Stimulated activated memory B cell treated with anti-CD40 and anti-IgM and Interleukin-4, amounts not matched to agents 10 μg/mL and 1 μg/mL and 100 μg/mL, for 72 hours (primary cell): ENCODE results near the gene GULP1.

Experiments
- ATAC-seq: fragments of 150-1000 bp; cut with Tn5 transposase; 2 replicates; pipeline ENCODE4 v1.10.0; 2021
- H3K27ac Mint-ChIP-seq: one replicate; pipeline ENCODE4 v1.8.0; 2022; ENCODE audit warnings: mild to moderate bottlenecking, mixed read lengths
- H3K27me3 Mint-ChIP-seq: one replicate; pipeline ENCODE4 v1.8.0; 2022; ENCODE audit warnings: mixed read lengths
- H3K36me3 Mint-ChIP-seq: one replicate; pipeline ENCODE4 v1.8.0; 2022; ENCODE audit warnings: mixed read lengths
- H3K4me1 Mint-ChIP-seq: one replicate; pipeline ENCODE4 v1.8.0; 2022; ENCODE audit warnings: mixed read lengths
- H3K4me3 Mint-ChIP-seq: one replicate; pipeline ENCODE4 v1.8.0; 2022; ENCODE audit warnings: mild to moderate bottlenecking, moderate library complexity, mixed read lengths
- H3K9me3 Mint-ChIP-seq: one replicate; pipeline ENCODE4 v1.8.0; 2022; ENCODE audit warnings: mixed read lengths

The GULP1 gene

DNA sequence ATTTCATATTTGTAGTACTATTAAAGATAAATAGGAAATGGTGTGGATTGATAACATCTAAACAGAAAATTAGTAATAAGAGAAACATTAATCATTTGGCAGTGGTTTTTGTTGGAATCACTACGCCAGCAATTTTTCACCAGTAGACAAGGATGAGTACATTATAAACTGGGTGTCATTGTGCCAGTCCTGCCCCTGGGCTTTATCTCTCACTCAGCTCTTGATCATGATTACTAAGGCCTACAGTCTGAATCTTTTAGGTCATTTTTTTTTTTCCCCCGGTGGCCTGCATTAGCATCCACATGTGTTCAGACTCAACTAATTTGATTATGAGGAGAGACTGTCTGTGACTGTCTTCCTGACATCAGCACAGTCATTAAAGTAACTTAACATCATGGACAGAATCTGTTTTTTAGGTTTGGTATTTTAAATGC, 16.2 kb downstream of the GULP1 start:
- ATAC-seq: no peak

DNA sequence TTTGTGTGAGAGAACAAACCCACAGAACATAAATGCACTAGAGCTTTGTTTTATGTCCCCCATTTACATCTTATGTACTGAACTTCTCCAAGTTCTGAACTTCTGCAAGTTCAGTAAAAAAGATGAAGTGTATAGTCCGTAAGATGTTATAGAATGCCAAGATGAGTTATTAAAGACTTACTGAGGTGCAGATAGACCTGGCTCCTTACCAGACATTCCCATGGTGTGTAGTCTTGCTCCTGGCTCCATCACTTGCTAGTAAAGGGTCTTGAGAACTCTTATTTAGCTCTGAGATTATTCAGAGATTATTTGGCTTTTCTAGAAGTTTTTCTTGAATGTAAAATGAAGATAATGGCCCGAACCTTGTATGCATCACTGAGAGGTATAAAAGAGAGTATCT, 16.8 kb downstream of the GULP1 start:
- no peaks in the 10 kb centered on the region for H3K4me1 Mint-ChIP-seq
- peaks cover 7% of the 10 kb centered on the region for H3K9me3 Mint-ChIP-seq
- no peak overlapping the region for H3K4me3 Mint-ChIP-seq
- no peaks in the 10 kb centered on the region for H3K36me3 Mint-ChIP-seq
- no peak overlapping the region for H3K27ac Mint-ChIP-seq
- ATAC-seq: no peak
- H3K27me3 Mint-ChIP-seq: no peaks in the 10 kb centered on the region

More for the DNA sequence above, 16.2 kb downstream of the GULP1 start:
- no peaks in the 10 kb centered on the region for H3K4me1 Mint-ChIP-seq
- peaks cover 6% of the 10 kb centered on the region for H3K9me3 Mint-ChIP-seq
- no peak overlapping the region for H3K27ac Mint-ChIP-seq
- H3K36me3 Mint-ChIP-seq: no peaks in the 10 kb centered on the region
- H3K27me3 Mint-ChIP-seq: no peaks in the 10 kb centered on the region
- no peak overlapping the region for H3K4me3 Mint-ChIP-seq

DNA sequence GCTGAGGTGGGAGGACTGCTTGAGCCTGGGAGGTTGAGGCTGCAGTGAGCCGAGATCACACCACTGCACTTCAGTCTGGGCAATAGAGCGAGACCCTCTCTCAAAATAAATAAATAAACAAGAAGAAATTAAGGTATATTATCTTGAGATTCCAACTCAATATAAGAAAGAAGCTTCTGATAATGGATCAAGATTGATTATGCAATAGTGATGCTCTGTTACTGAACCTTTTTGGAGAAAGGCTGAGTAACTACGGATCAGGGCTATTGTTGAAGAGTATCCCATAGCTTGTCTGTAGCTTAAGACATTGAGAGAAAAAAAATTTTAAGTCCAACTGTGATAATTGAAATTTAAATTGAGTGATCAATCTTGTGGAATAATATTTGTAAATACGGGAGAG, 17.7 kb downstream of the GULP1 start:
- Mint-ChIP-seq H3K27me3 (no peaks in the 10 kb centered on the region), H3K4me3 (no peak overlapping the region), H3K36me3 (no peaks in the 10 kb centered on the region), H3K9me3 (peaks cover 7% of the 10 kb centered on the region), H3K27ac (no peak overlapping the region), H3K4me1 (no peaks in the 10 kb centered on the region)
- ATAC-seq: no peak

DNA sequence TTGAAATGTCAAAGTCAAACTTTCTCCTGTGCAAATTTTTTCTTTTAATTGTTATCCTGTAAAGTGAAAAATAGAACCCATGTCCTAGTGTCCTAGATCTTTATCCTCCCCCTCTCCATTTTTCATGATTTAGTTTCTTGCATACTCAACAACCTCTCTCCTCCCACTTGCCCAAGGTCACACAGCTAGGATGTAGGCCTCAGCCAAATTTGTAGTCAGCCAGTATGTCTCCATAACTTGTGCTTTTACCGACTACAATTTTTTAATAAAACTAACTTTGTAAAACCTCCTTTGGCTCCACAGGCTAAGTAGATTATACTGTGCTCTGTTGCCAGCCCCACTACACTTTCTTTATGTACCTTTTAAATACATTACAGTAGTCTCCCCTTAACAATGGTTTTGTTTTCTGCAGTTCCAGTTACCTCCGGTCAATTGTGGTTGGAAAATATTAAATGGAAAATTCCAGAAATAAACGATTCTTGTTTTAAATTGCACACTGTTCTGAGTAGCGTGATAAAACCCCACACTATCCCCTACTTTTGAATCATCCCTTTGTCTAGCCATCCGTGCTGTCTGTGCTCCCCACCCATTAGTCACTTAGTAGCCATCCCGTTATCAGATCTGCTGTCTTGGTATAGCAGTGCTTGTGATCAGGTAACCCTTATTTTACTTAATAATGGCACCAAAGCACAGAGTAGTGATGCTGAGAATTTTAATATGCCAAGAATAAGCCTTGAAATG, 22.8 kb downstream of the GULP1 start:
- Mint-ChIP-seq H3K27ac (no peak overlapping the region), H3K27me3 (no peaks in the 10 kb centered on the region)
- no peak for ATAC-seq

DNA sequence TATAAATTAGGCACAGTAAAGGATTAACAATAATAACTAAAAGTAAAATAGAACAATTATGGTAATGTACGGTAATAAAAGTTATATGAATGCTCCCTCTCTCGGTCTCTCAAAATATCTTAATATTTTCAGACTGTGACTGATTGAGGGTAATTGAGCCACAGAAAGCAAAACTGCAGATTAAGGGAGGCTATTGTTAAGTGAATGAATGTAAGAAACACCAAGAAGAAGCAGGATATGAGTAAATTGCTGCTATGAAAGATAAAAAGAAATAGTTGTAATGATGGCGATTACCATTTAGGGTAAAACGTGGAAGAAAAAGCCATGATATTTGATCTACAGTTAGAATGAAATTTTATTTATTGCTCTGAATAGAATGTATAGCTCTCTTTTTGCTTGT, 24.1 kb downstream of the GULP1 start:
- peaks cover 10% of the 10 kb centered on the region for H3K9me3 Mint-ChIP-seq
- no peak overlapping the region for H3K4me3 Mint-ChIP-seq
- H3K27ac Mint-ChIP-seq: no peak overlapping the region
- no peaks in the 10 kb centered on the region for H3K27me3 Mint-ChIP-seq
- ATAC-seq: no peak
- H3K36me3 Mint-ChIP-seq: no peaks in the 10 kb centered on the region
- H3K4me1 Mint-ChIP-seq: no peaks in the 10 kb centered on the region

More for the DNA sequence above, 22.8 kb downstream of the GULP1 start:
- Mint-ChIP-seq H3K36me3 (no peaks in the 10 kb centered on the region), H3K9me3 (peaks cover 7% of the 10 kb centered on the region), H3K4me1 (no peaks in the 10 kb centered on the region), H3K4me3 (no peak overlapping the region)

DNA sequence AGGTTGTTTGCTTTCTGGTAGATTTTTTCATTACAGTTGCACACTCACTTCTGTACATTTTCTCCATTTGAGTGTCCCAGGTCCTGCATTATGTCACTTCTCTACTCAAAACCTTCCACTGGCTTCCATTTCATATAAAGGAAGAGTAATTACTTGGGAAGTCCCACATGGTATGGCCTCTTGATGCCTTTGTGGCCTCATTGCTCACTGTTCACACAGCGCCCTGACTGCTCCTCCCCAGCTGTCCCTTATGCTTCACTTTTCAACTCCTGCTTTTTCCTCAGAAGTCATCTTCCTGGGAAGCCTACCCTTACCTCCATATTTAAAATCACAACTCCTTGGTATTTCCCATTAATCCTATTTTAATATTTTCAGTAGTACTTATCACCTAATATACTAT, 24.7 kb downstream of the GULP1 start:
- no peak for ATAC-seq
- H3K27ac Mint-ChIP-seq: no peak overlapping the region
- H3K4me3 Mint-ChIP-seq: no peak overlapping the region
- H3K36me3 Mint-ChIP-seq: no peaks in the 10 kb centered on the region
- peaks cover 10% of the 10 kb centered on the region for H3K9me3 Mint-ChIP-seq
- no peaks in the 10 kb centered on the region for H3K4me1 Mint-ChIP-seq
- H3K27me3 Mint-ChIP-seq: no peaks in the 10 kb centered on the region

DNA sequence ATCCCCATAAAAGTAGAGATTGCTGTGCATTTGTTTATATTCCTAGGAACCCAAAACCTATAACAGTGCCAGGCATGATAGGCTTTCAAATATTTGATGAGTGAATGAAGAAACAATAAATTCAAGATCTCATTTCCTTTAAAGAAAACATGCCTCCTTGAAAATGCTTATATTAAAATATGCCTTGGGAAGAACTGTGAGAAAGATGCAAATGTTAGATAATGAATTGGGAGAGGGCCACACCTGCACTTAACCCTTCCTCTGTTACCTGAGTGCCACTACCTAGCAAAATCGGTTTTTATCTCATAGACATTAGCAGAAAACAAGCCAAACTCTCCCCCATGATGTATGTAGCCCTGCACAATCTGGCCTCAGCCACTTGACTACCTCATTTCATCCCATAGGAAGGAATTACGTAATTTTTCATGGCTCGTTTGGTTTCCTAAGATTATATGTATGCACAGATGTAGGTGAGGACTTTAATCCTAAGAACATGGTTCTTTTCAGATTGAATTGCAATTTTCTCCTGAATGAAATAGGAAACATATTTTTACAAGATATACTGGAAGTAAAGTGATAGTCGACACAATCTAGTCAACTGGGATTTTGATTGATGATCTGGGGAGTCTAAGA, 25.2 kb downstream of the GULP1 start:
- no peaks in the 10 kb centered on the region for H3K36me3 Mint-ChIP-seq
- peaks cover 10% of the 10 kb centered on the region for H3K9me3 Mint-ChIP-seq
- H3K4me3 Mint-ChIP-seq: no peak overlapping the region
- ATAC-seq: no peak
- no peaks in the 10 kb centered on the region for H3K4me1 Mint-ChIP-seq
- H3K27ac Mint-ChIP-seq: no peak overlapping the region
- no peaks in the 10 kb centered on the region for H3K27me3 Mint-ChIP-seq

DNA sequence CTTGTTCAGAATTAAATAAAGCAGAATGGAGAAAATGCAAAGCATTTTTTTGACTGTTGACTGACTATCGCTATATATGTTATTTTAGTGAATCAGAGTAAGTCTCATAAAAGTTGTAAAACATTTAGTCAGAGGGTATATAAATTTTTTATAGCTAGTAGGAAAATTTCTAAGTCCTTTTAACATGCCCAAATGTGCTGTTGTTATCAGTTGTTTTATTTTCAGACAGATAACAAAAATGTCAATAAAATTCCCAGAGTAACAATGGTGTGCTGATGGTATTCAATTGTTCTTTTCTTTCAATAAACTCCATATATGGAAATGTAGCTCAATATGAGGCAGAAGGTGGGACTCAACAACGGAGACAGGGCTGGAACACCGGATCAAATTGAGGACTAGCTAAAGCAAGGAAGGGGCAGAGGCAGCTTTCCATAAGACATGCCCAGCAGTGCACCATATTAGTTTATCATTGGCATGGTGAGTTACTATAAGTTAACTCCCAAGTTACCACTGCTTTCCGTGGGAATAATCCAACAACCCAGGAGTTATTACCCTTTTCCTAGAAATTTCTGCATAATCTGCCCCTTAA, 26.6 kb downstream of the GULP1 start:
- Mint-ChIP-seq H3K27me3 (no peaks in the 10 kb centered on the region), H3K27ac (no peak overlapping the region), H3K9me3 (peaks cover 6% of the 10 kb centered on the region), H3K36me3 (no peaks in the 10 kb centered on the region), H3K4me1 (no peaks in the 10 kb centered on the region), H3K4me3 (no peak overlapping the region)
- no peak for ATAC-seq

DNA sequence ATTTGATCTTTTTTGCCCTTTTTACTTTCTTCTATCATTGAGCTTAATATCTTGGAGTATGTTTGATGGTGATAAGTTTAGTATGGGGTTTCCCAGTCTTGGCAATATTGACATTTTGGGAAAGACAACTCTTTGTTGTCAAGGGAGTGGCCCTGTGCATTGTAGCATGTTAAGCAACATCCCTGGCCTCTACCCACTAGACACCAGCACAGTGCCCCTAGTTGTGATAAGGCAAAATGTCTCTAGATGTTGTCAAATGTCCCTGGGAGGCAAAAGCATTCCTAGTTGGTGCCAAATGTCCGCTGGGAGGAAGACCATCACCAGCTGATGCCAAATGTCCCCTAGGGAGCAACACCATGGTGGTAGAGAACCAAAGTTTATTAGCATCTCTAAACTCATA, 28.2 kb downstream of the GULP1 start:
- no peak overlapping the region for H3K27ac Mint-ChIP-seq
- ATAC-seq: no peak
- no peak overlapping the region for H3K4me3 Mint-ChIP-seq
- H3K36me3 Mint-ChIP-seq: no peaks in the 10 kb centered on the region
- no peaks in the 10 kb centered on the region for H3K27me3 Mint-ChIP-seq
- peaks cover 3% of the 10 kb centered on the region for H3K9me3 Mint-ChIP-seq
- no peaks in the 10 kb centered on the region for H3K4me1 Mint-ChIP-seq

DNA sequence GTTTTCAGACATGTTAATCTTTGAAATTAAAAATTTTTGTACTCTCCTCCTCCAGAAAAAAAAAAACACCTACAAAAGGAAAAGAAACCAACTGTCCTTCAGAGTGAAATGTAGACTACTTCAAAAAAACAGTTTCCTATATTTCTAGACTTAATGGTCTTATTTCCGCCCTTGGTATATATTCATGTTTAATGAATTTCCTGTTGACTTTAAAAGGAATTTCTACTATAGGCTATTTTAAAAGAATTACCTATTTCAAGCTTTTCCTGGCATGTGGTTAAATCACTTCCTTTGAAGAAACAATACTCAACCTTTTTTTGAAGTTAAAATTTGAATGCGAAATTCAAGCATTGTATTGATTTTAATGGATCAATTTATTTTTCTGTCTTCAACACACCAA, 29.2 kb downstream of the GULP1 start:
- H3K4me3 Mint-ChIP-seq: no peak overlapping the region
- no peaks in the 10 kb centered on the region for H3K4me1 Mint-ChIP-seq
- ATAC-seq: no peak
- peaks cover 3% of the 10 kb centered on the region for H3K9me3 Mint-ChIP-seq
- no peaks in the 10 kb centered on the region for H3K36me3 Mint-ChIP-seq
- H3K27me3 Mint-ChIP-seq: no peaks in the 10 kb centered on the region
- H3K27ac Mint-ChIP-seq: no peak overlapping the region

DNA sequence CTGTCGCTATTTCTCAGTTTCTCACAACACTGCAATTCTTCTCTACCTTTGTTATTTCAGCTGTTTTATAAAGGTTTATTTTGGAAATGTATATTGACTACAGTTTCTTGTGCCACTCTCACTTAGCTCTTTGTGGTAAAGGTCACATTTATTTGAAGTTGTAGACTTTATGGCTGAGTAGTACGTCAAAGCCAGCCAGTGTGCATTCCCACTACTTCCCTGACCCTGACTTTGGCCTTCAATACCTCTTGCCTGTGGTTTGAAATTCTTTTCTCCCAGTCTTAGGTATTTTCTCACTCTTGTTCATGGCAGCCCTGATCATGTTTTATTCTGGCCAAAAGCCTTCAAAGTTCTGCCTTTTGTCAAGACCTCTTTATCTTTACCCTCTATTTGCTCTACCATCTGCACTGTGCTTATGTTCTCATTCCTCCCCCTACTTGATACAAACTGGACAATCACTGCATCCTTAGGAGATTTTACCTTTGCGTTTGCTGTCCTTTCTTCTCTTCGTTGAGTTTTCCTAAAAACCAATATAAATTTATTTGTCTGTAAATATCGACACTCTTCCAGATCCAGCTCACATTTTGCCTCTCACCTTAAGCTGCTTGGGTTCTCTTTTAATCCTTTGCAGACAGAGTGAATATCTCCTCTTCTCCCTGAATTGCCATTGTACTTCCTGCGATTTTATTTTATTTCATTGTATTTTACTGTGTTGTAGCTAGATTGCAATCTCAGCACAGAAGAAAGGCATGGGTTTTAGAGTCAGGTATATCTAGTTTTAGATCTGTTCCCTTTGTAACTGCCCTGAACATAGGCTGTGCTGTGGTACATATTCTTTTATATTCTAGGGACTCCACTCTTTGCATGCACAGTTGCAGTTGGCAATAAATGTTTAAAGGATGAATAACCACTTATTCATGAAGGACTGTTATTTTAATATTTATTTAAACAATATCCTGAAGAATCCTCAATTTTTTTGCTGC, 31.2 kb downstream of the GULP1 start:
- Mint-ChIP-seq H3K9me3 (peaks cover 3% of the 10 kb centered on the region), H3K27me3 (no peaks in the 10 kb centered on the region), H3K4me1 (no peaks in the 10 kb centered on the region), H3K4me3 (no peak overlapping the region), H3K36me3 (no peaks in the 10 kb centered on the region), H3K27ac (no peak overlapping the region)
- ATAC-seq: no peak

DNA sequence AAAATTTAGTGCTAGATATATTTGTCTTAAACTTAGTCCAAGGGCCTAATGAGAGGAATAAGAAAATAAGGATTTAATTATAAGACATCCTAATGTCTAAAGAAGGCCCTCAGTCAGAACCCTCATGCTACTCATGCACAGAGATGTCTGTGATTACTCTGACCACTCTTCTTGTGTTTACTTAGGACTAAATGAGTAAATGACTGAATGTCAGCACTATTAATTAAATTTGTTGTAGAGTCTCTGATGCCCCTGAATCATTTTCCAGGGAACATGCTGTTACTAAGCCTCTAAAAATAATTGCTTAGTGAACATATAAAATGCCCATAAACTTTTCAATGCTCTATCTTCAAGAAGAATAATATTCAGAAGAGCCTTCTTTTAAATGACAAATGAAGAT, 32.4 kb downstream of the GULP1 start:
- Mint-ChIP-seq H3K4me3 (no peak overlapping the region), H3K27ac (no peak overlapping the region), H3K36me3 (no peaks in the 10 kb centered on the region), H3K4me1 (no peaks in the 10 kb centered on the region), H3K27me3 (no peaks in the 10 kb centered on the region), H3K9me3 (peaks cover 3% of the 10 kb centered on the region)
- ATAC-seq: no peak

DNA sequence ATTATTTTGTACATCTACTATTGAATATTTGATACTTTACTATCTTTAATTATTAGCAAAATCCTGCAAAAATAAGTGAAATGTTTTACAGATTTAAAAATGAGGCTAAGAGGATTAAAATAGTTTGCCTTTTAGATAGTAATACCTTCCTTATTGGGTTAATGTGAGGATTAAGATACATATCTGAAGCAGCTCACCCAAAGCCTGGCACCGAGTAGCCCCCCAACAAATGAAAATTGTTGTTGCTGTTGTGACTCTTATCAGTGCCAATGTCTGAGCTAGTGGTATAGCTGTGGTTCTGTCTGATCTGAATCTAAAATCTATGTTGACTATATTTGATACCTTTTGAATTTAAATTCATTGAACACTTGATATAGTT, 34.6 kb downstream of the GULP1 start:
- Mint-ChIP-seq H3K27me3 (no peaks in the 10 kb centered on the region), H3K36me3 (no peaks in the 10 kb centered on the region), H3K27ac (no peak overlapping the region), H3K4me3 (no peak overlapping the region), H3K9me3 (no peaks in the 10 kb centered on the region), H3K4me1 (no peaks in the 10 kb centered on the region)
- no peak for ATAC-seq

DNA sequence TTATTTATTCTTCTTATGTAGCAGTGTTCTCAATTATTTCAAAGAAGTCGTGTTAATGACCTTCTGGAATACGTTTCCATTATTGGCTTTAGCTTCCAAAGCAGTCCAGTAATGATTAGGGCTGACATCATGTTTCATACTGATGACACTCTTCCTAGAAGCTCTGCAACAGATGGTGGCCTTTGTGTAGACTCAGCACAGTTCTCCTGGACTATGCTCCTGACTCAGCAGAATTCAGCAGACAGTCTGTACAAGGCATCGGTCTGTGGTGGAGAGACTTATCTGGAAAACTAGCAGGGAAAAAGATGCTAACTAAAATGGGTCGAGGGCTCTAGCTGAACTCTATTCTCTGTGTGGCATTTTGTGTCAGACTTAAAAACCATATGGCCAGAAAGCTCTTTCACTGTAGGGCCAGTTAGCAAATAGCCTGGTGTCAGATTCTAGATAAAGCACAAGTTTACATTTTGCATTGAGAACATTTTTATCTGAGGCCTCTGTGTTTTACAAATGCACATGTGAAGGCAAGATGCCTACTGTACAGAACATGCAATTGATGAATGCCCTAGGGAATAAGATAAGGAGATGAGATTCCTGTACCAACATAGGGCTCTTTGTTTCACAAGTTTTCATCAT, 35.1 kb downstream of the GULP1 start:
- Mint-ChIP-seq H3K27ac (no peak overlapping the region), H3K27me3 (no peaks in the 10 kb centered on the region), H3K4me3 (no peak overlapping the region), H3K4me1 (no peaks in the 10 kb centered on the region), H3K36me3 (no peaks in the 10 kb centered on the region), H3K9me3 (no peaks in the 10 kb centered on the region)
- no peak for ATAC-seq
